ENCODE results near the gene TSPAN18.

- TF ChIP-seq, protein P1, sequence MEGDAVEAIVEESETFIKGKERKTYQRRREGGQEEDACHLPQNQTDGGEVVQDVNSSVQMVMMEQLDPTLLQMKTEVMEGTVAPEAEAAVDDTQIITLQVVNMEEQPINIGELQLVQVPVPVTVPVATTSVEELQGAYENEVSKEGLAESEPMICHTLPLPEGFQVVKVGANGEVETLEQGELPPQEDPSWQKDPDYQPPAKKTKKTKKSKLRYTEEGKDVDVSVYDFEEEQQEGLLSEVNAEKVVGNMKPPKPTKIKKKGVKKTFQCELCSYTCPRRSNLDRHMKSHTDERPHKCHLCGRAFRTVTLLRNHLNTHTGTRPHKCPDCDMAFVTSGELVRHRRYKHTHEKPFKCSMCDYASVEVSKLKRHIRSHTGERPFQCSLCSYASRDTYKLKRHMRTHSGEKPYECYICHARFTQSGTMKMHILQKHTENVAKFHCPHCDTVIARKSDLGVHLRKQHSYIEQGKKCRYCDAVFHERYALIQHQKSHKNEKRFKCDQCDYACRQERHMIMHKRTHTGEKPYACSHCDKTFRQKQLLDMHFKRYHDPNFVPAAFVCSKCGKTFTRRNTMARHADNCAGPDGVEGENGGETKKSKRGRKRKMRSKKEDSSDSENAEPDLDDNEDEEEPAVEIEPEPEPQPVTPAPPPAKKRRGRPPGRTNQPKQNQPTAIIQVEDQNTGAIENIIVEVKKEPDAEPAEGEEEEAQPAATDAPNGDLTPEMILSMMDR (IDR thresholded peaks at IDR 0.05) = no peak
- TF ChIP-seq POLR2A (IDR thresholded peaks at IDR 0.05) = no peak
These were observed 210.3 kb downstream of the TSPAN18 start for GRCh38 chr11:44936951-44937543.
